IMR-90 (cell line): Measurements from ENCODE around the gene RAP1GAP2. TPM values are rescaled to one million over a fixed set of nuclear protein-coding genes. Genes with fewer than 3 reads are reported as not detected.

ENCODE experiments used
- ATAC-seq: fragments of 200-7000 bp; cut with Tn5 transposase; 2 replicates; pipeline ENCODE4 v1.9.1; 2020; ENCODE audit warnings: low read depth, mild to moderate bottlenecking, moderate library complexity
- BruUV-seq: library from RNA; stranded (reverse); fragments of 400-500 nt; replicated peaks from 2 replicates; lab custom pipeline; 2021; lab: Mats Ljungman, UMichigan
- CTCF ChIA-PET: fragments of 300-600 bp; formaldehyde crosslinking; extraction: SDS; loops from one replicate; lab custom pipeline; 2021; ENCODE audit warnings: antibody characterized with exemption; lab: Yijun Ruan, JAX
- POLR2A ChIA-PET: fragments of 300-600 bp; sonication (Branson Sonifier 250); formaldehyde crosslinking; loops from one replicate; lab custom pipeline; 2022; ENCODE audit warnings: antibody characterized with exemption; ENCODE audit not compliant: unreplicated experiment; lab: Charles Lee
- DNase-seq: peaks from one replicate; pipeline ENCODE4 v3.0.0; 2013
- H2AFZ ChIP-seq: replicated peaks from 2 replicates; pipeline ENCODE3; 2013; ENCODE audit warnings: low read length, mild to moderate bottlenecking; ENCODE audit not compliant: poor library complexity
- H2AK5ac ChIP-seq: 2 replicates; pipeline ENCODE4 v1.6.1; 2013; ENCODE audit warnings: low read depth, low read length, inconsistent platforms
- H2AK9ac ChIP-seq: replicated peaks from 2 replicates; pipeline ENCODE3; 2013; ENCODE audit warnings: mild to moderate bottlenecking, low read depth, low read length, moderate library complexity; ENCODE audit not compliant: poor library complexity
- H2BK120ac ChIP-seq: 2 replicates; pipeline ENCODE4 v1.6.1; 2013; ENCODE audit warnings: low read depth, low read length, inconsistent platforms
- H2BK15ac ChIP-seq: 3 replicates; pipeline ENCODE4 v1.6.1; 2013; ENCODE audit warnings: low read depth, low read length, inconsistent platforms
- H2BK20ac ChIP-seq: 2 replicates; pipeline ENCODE4 v1.6.1; 2013; ENCODE audit warnings: low read depth, mild to moderate bottlenecking, inconsistent platforms, low read length, moderate library complexity
- H2BK5ac ChIP-seq: 2 replicates; pipeline ENCODE4 v1.6.1; 2013; ENCODE audit warnings: mild to moderate bottlenecking, low read depth, low read length, inconsistent platforms; ENCODE audit not compliant: poor library complexity, severe bottlenecking
- H3K14ac ChIP-seq: replicated peaks from 2 replicates; pipeline ENCODE4 v1.6.1; 2013; ENCODE audit warnings: low read depth, low read length, inconsistent platforms
- H3K18ac ChIP-seq: 2 replicates; pipeline ENCODE4 v1.6.1; 2013; ENCODE audit warnings: low read depth, low read length, control low read depth
- H3K23ac ChIP-seq: 2 replicates; pipeline ENCODE4 v1.6.1; 2013; ENCODE audit warnings: low read depth, low read length, inconsistent platforms
- H3K27ac ChIP-seq: 2 replicates; pipeline ENCODE4 v1.5.1; 2013; ENCODE audit warnings: mild to moderate bottlenecking, control low read depth, low read length; ENCODE audit not compliant: insufficient read depth
- H3K27me3 ChIP-seq: 2 replicates; pipeline ENCODE4 v1.6.1; 2013; ENCODE audit warnings: low read length; ENCODE audit not compliant: control insufficient read depth, insufficient read depth
- H3K36me3 ChIP-seq: 2 replicates; pipeline ENCODE4 v1.6.1; 2013; ENCODE audit warnings: low read length, mixed read lengths; ENCODE audit not compliant: control insufficient read depth, insufficient read depth
- H3K4ac ChIP-seq: 2 replicates; pipeline ENCODE4 v1.6.1; 2013; ENCODE audit warnings: low read depth, low read length, inconsistent platforms
- H3K4me1 ChIP-seq: 2 replicates; pipeline ENCODE4 v1.6.1; 2013; ENCODE audit warnings: low read length, mixed read lengths; ENCODE audit not compliant: control insufficient read depth, insufficient read depth
- H3K4me2 ChIP-seq: 2 replicates; pipeline ENCODE4 v1.6.1; 2013; ENCODE audit warnings: low read depth, mild to moderate bottlenecking, control low read depth, low read length, moderate library complexity
- H3K4me3 ChIP-seq: 2 replicates; pipeline ENCODE4 v1.5.1; 2013; ENCODE audit warnings: low read depth, mild to moderate bottlenecking, control low read depth, low read length, moderate library complexity; ENCODE audit not compliant: insufficient read depth
- H3K56ac ChIP-seq: 2 replicates; pipeline ENCODE4 v1.6.1; 2013; ENCODE audit warnings: low read length, inconsistent platforms; ENCODE audit not compliant: insufficient read depth; ENCODE audit errors: extremely low read depth
- H3K79me1 ChIP-seq, 2 experiments: 2 replicates each; pipeline ENCODE4 v1.6.1; 2013; ENCODE audit warnings: low read length in 2 of 2, inconsistent platforms in 1 of 2, low read depth in 1 of 2
- H3K9ac ChIP-seq: 2 replicates; pipeline ENCODE4 v1.6.1; 2013; ENCODE audit warnings: low read depth, low read length, control low read depth
- H3K9me1 ChIP-seq: 2 replicates; pipeline ENCODE4 v1.6.1; 2013; ENCODE audit warnings: low read length, inconsistent platforms; ENCODE audit not compliant: insufficient read depth
- H3K9me3 ChIP-seq: 2 replicates; pipeline ENCODE4 v1.6.1; 2013; ENCODE audit warnings: low read length; ENCODE audit not compliant: control insufficient read depth, insufficient read depth
- H4K20me1 ChIP-seq: 2 replicates; pipeline ENCODE4 v1.6.1; 2013; ENCODE audit warnings: low read length, inconsistent platforms; ENCODE audit not compliant: insufficient read depth
- H4K5ac ChIP-seq: 2 replicates; pipeline ENCODE4 v1.6.1; 2013; ENCODE audit warnings: mild to moderate bottlenecking, low read depth, low read length, control low read depth
- H4K8ac ChIP-seq, 2 experiments: 2 replicates each; pipeline ENCODE4 v1.6.1; 2013; ENCODE audit warnings: low read depth in 2 of 2, low read length in 2 of 2, control low read depth in 1 of 2, inconsistent platforms in 1 of 2
- H4K91ac ChIP-seq: 2 replicates; pipeline ENCODE4 v1.6.1; 2013; ENCODE audit warnings: low read depth, low read length, inconsistent platforms; ENCODE audit not compliant: insufficient read depth
- CEBPB ChIP-seq: IDR thresholded peaks from 2 replicates; pipeline ENCODE4 v1.6.1; 2012; ENCODE audit warnings: low read depth, low read length, improper control_type of control experiment
- MAFK ChIP-seq: IDR thresholded peaks from 2 replicates; pipeline ENCODE4 v1.6.1; 2012; ENCODE audit warnings: low read depth, low read length, improper control_type of control experiment
- MAZ ChIP-seq: IDR thresholded peaks from 2 replicates; pipeline ENCODE4 v1.6.1; 2012; ENCODE audit warnings: low read depth, mild to moderate bottlenecking, low read length, improper control_type of control experiment, moderate library complexity, borderline replicate concordance
- WGBS, 2 experiments: methylation state at CpG; one replicate each; pipeline versions ENCODE4 v1.1.5 to v1.1.7; 2013; ENCODE audit warnings: missing lambda C conversion rate in 2 of 2; ENCODE audit not compliant: insufficient read length in 1 of 2; ENCODE audit errors: extremely low coverage in 2 of 2; 5-methylcytosine and 5-hydroxymethylcytosine counted together
- dilution Hi-C: fragments of 300-500 bp; cut with HindIII; formaldehyde crosslinking; loops from one replicate; pipeline ENCODE4 v1.14.3; 2018; ENCODE audit warnings: low sequenced_read_pairs; ENCODE audit not compliant: unreplicated experiment
- in situ Hi-C: fragments of 300-500 bp; cut with MboI; formaldehyde crosslinking; loops from 3 replicates; pipeline ENCODE4 v1.14.3; 2019; ENCODE audit warnings: low sequenced_read_pairs, inconsistent platforms, mixed read lengths
- intact Hi-C: fragments of 100-400 bp; cut with micrococcal nuclease; formaldehyde crosslinking; loops from 2 replicates; pipeline ENCODE4 v1.10.0; 2022
- polyA plus RNA-seq, 3 experiments: library from polyadenylated mRNA; depleted of rRNA; stranded (reverse); fragments of >200 nt; gene quantifications; 2 replicates each; pipeline ENCODE4 v1.2.3, GENCODE V29; 2012; ENCODE audit warnings: low replicate concordance in 1 of 3
- total RNA-seq: library from RNA; depleted of rRNA; stranded (reverse); fragments of >200 nt; gene quantifications from 2 replicates; pipeline ENCODE4 v1.2.3, GENCODE V29; 2012

The RAP1GAP2 gene
- total and polyA plus RNA-seq, 2 of the 4 experiments (the other 2 are of a cell fraction) = 5.7 to 7.5 TPM

DNA sequence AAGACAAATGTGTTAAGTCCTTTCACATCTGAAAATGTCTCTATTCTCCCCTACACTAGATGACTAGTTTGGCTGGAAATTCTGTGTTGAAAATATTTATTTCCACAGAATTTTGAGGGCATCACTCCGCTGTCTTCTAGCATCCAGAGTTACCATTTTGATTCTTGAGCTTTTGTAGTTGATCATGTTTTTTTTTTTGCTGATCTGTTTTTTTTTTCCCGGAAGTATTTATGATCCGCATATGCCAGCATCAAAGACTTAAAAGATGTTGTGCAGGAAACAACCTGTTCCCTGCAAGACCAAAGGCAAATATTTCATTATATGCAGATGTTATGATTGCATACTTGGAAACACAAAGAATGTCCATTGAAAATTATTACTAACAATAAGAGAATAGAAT lies 250.5 kb downstream of the RAP1GAP2 start:
- Histone ChIP-seq H3K4ac (no peak overlapping the region), H4K20me1 (no peaks in the 10 kb centered on the region), H3K79me1 (no peaks in the 10 kb centered on the region), H3K36me3 (no peaks in the 10 kb centered on the region), H4K8ac (no peak overlapping the region), H3K14ac (no peak overlapping the region), H3K23ac (no peak overlapping the region), H3K27ac (no peak overlapping the region), H2AK9ac (no peak overlapping the region), H4K91ac (no peak overlapping the region), H2AK5ac (no peak overlapping the region), H3K4me1 (no peaks in the 10 kb centered on the region), H3K9me3 (peaks cover 9% of the 10 kb centered on the region), H3K56ac (no peak overlapping the region), H2BK20ac (no peak overlapping the region), H3K9me1 (no peaks in the 10 kb centered on the region), H3K27me3 (no peaks in the 10 kb centered on the region), H2BK15ac (no peak overlapping the region), H3K4me3 (no peak overlapping the region), H2BK120ac (no peak overlapping the region), H3K4me2 (no peak overlapping the region), H4K5ac (no peak overlapping the region), H2AFZ (no peak overlapping the region), H2BK5ac (no peak overlapping the region), H3K18ac (no peak overlapping the region), H3K9ac (no peak overlapping the region)
- intact Hi-C loops = loop anchor here (5.0 to 10.0 kb wide), 2 partner anchors 601 to 688 kb away; no protein-coding TSS in a partner anchor
- dilution Hi-C loops = no loop called here
- ChIA-PET POLR2A (no interaction called here), CTCF (no interaction called here)
- DNase-seq (no peak), ATAC-seq (no peak)
- in situ Hi-C loops = loop anchor here (10.0 to 25.0 kb wide), 2 partner anchors 598 to 766 kb away; partner anchors contain the start of gene ITGAE
- no TSS peak for BruUV-seq
- no peak for TF ChIP-seq CEBPB
- peak; percentile 56 for TF ChIP-seq MAFK
- TF ChIP-seq MAZ = no peak
- no CpG with 5 or more reads among the region's 3 CpGs for WGBS, 2 experiments
